Type B pancreatic cell (in vitro differentiated cells): Measurements from ENCODE around the gene DLG1. TPM values are rescaled to one million over a fixed set of nuclear protein-coding genes. Genes with fewer than 3 reads are reported as not detected.

Source experiments
- DNase-seq: peaks from one replicate; pipeline ENCODE4 v3.0.0; 2021; ENCODE audit warnings: mixed read lengths; ENCODE audit not compliant: unreplicated experiment; ENCODE audit errors: extremely low spot score
- H3K27ac Mint-ChIP-seq: 2 replicates; pipeline ENCODE4 v1.8.0; 2021; ENCODE audit warnings: mild to moderate bottlenecking, mixed read lengths
- H3K27me3 Mint-ChIP-seq: 2 replicates; pipeline ENCODE4 v1.8.0; 2021; ENCODE audit warnings: mixed read lengths
- H3K36me3 Mint-ChIP-seq: 2 replicates; pipeline ENCODE4 v1.8.0; 2021; ENCODE audit warnings: mixed read lengths
- H3K4me1 Mint-ChIP-seq: one replicate; pipeline ENCODE4 v1.8.0; 2021; ENCODE audit warnings: mixed read lengths; ENCODE audit not compliant: unreplicated experiment
- H3K4me3 Mint-ChIP-seq: 2 replicates; pipeline ENCODE4 v1.8.0; 2021; ENCODE audit warnings: mild to moderate bottlenecking, mixed read lengths
- H3K9me3 Mint-ChIP-seq: 2 replicates; pipeline ENCODE4 v1.8.0; 2021; ENCODE audit warnings: mixed read lengths
- total RNA-seq: library from RNA; stranded (reverse); gene quantifications from 2 replicates; pipeline ENCODE4 v1.2.1, GENCODE V29; 2021; ENCODE audit warnings: low replicate concordance
- TF ChIP-seq, protein P1 (sequence below): fragments of 200-600 bp; sonication (generic); conservative IDR thresholded peaks from 2 replicates; pipeline ENCODE4 v1.5.0; 2021; ENCODE audit warnings: antibody characterized with exemption, mild to moderate bottlenecking

The DLG1 gene
- total RNA-seq, 1 donor from 2014 or later, result 95.9 TPM

- H3K27me3 Mint-ChIP-seq, result peaks cover 32% of the 10 kb centered on the region
- H3K9me3 Mint-ChIP-seq, result no peaks in the 10 kb centered on the region
- H3K4me3 Mint-ChIP-seq, result peak overlapping the region; percentile 49
- H3K27ac Mint-ChIP-seq, result peak overlapping the region; percentile 48
- TF ChIP-seq, protein P1, sequence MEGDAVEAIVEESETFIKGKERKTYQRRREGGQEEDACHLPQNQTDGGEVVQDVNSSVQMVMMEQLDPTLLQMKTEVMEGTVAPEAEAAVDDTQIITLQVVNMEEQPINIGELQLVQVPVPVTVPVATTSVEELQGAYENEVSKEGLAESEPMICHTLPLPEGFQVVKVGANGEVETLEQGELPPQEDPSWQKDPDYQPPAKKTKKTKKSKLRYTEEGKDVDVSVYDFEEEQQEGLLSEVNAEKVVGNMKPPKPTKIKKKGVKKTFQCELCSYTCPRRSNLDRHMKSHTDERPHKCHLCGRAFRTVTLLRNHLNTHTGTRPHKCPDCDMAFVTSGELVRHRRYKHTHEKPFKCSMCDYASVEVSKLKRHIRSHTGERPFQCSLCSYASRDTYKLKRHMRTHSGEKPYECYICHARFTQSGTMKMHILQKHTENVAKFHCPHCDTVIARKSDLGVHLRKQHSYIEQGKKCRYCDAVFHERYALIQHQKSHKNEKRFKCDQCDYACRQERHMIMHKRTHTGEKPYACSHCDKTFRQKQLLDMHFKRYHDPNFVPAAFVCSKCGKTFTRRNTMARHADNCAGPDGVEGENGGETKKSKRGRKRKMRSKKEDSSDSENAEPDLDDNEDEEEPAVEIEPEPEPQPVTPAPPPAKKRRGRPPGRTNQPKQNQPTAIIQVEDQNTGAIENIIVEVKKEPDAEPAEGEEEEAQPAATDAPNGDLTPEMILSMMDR, result no peak
- peaks cover 10% of the 10 kb centered on the region for H3K4me1 Mint-ChIP-seq
- DNase-seq, result no peak
- no peaks in the 10 kb centered on the region for H3K36me3 Mint-ChIP-seq
These were observed 270.3 kb downstream of the DLG1 start for GRCh38 chr3:197027896-197028727.

DNA sequence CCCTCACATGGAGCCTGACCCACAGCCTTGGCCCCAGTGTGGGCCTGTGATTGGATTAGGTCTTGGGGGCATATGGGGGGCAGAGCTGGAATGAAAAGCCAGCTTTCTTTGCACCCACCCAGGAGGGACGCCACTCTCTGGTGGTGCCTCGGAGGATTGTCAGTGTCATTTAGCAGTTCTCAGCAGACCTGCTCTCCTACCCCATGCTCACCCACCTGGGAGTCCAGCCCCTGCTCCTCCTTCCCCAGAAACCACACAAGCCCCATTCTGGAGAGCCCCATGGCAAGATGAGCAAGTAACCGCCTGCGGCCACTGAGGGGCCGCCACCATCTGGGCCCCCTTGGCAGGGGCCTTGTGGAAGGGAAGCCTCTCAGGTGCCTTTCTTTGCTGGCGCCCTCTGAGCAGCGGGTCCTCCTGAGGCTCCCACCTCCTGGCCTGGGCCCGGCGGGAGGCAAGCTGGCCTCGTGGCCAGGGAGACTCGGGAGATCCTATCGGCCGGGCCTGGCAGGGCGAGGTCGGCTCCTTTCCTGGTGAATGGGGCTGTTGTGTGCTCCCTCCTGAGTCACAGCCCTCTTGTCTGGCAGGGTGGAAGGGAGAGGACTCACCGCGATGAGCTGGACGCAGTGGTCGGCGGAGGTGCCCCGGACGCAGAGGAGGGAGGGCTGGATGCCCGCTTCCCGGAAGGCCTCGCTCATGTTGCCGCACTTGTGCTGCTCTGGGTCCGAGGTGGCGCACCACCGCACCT is 271.1 kb downstream of the DLG1 start:
- TF ChIP-seq, protein P1, result no peak
- peaks cover 17% of the 10 kb centered on the region for H3K4me1 Mint-ChIP-seq
- no peak overlapping the region for H3K27ac Mint-ChIP-seq
- peaks cover 35% of the 10 kb centered on the region for H3K27me3 Mint-ChIP-seq
- H3K36me3 Mint-ChIP-seq, result no peaks in the 10 kb centered on the region
- no peak overlapping the region for H3K4me3 Mint-ChIP-seq
- no peaks in the 10 kb centered on the region for H3K9me3 Mint-ChIP-seq
- DNase-seq, result no peak

- TF ChIP-seq, protein P1, result no peak
- Mint-ChIP-seq H3K4me1 (peaks cover 19% of the 10 kb centered on the region), H3K4me3 (peak overlapping the region; percentile 7), H3K27ac (no peak overlapping the region), H3K9me3 (no peaks in the 10 kb centered on the region), H3K36me3 (no peaks in the 10 kb centered on the region), H3K27me3 (peaks cover 35% of the 10 kb centered on the region)
- DNase-seq, result no peak
These were observed 271.9 kb downstream of the DLG1 start for GRCh38 chr3:197026481-197026866.

DNA sequence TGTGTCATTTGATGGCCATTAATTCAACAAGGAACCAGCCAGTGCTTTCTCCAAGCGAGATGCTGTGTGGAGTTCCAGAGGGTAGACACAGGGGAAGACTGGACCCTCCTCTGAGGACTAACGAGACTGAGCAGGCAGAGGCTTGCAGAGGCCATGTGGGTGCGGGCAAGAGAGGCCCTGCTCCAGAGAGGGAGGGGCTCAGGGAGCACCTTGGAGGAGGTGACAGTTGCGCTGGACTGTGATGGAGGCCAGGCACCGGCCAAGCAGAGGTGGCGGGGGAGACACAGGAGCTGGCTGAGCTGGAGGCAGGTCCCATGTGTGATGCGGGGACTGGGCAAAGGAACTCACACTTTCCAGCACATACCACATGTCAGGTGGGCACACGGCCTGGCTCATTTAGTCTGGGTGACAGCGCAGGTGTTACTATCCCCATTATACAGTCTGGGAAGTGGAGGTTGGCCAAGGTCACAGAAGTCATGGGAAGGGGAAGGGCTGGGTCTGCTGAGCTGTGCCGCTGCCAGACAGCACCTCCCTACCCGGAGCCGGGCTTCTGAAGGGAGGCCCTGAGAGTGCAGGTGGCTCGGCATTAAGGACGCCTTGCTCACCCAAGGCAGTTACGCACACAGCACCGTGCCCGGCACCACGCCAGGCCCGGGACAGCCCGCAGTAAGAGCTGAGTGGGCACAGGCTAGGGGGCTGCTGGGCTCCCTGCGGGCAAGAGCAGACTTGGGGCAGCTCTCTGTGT is 272.5 kb downstream of the DLG1 start:
- no peaks in the 10 kb centered on the region for H3K9me3 Mint-ChIP-seq
- H3K36me3 Mint-ChIP-seq, result no peaks in the 10 kb centered on the region
- no peak overlapping the region for H3K27ac Mint-ChIP-seq
- H3K4me1 Mint-ChIP-seq, result peaks cover 19% of the 10 kb centered on the region
- peaks cover 31% of the 10 kb centered on the region for H3K27me3 Mint-ChIP-seq
- DNase-seq, result no peak
- TF ChIP-seq, protein P1, result no peak
- H3K4me3 Mint-ChIP-seq, result no peak overlapping the region

DNA sequence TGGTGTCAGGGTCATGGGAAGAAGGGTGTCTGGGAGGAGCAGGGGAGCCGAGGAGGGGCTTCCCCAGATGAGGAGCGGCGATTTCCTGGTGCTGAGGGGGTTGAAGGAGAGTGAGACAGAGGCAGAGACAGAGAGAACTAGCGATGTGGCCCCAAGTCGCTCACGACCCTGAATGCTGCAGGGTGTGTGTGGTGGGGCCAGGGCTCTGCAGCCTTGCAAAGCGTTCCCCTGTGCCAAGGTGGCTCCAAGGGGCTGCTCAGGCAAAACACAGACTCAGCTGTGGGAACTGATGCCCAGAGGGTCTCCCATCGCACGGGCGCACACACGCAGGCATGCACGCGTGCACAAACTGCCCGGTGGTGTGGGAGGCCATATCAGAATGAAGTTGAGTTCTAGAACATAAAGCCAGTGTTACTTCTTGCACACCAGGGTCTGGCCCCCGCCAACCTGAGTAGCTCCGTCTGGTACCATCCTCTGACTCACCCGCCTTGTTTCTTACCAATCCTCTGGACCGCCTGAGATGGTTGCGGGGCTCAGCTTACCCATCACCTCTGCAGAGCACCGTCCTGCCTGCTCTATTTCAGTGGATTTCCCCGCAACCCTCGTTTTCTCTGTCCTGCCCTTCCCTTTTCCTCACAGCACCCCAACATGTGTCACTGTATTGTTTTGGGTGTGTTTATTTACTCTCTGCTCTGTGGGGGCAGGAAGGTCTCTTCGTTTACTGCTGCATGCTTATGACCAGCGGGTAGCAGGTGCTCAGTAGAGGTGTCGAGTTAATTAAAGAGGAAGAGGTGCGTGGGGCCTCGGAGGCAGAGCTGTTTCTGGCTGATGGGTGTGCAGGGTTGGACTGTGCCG is 273.3 kb downstream of the DLG1 start:
- Mint-ChIP-seq H3K27me3 (peaks cover 31% of the 10 kb centered on the region), H3K27ac (no peak overlapping the region), H3K36me3 (no peaks in the 10 kb centered on the region), H3K9me3 (no peaks in the 10 kb centered on the region), H3K4me3 (peak overlapping the region; percentile 34), H3K4me1 (peaks cover 19% of the 10 kb centered on the region)
- DNase-seq, result no peak
- TF ChIP-seq, protein P1, result no peak
